Brain microvascular endothelial cell (primary cell): ENCODE results near the gene GALNT14.

Experiments used
- DNase-seq: peaks from one replicate; pipeline ENCODE4 v3.0.0-alpha.2; 2020
- H3K27ac ChIP-seq: fragments of 250-450 bp; sonication (Bioruptor Pico); 2 replicates; pipeline ENCODE4 v1.5.1; 2020; ENCODE audit warnings: mild to moderate bottlenecking, moderate library complexity
- H3K27me3 ChIP-seq: fragments of 250-450 bp; sonication (Bioruptor Pico); replicated peaks from 2 replicates; pipeline ENCODE4 v1.5.1; 2020; ENCODE audit warnings: mild to moderate bottlenecking
- H3K36me3 ChIP-seq: fragments of 250-450 bp; sonication (Bioruptor Pico); replicated peaks from 2 replicates; pipeline ENCODE4 v1.5.1; 2020; ENCODE audit warnings: mild to moderate bottlenecking
- H3K4me3 ChIP-seq: 2 replicates; pipeline ENCODE4 v1.5.1; 2011; ENCODE audit warnings: low read depth, mild to moderate bottlenecking, control low read depth, low read length, moderate library complexity
- CTCF ChIP-seq: IDR thresholded peaks from 2 replicates; pipeline ENCODE4 v1.5.1; 2011; ENCODE audit warnings: low read depth, mild to moderate bottlenecking, moderate library complexity, low read length, control low read depth, inconsistent platforms; ENCODE audit errors: missing control alignments
- in situ Hi-C: cut with HindIII; loops from 2 replicates; pipeline ENCODE4 v1.10.0; 2017; ENCODE audit warnings: low sequenced_read_pairs, low pct_ligation_motif_present

Gene GALNT14

GRCh38 chr2:31089645-31090044 is 48.6 kb downstream of the GALNT14 start:
- TF ChIP-seq CTCF: no peak
- H3K27me3 ChIP-seq: no peaks in the 10 kb centered on the region
- in situ Hi-C loops: no loop called here
- H3K36me3 ChIP-seq: no peaks in the 10 kb centered on the region
- no peak overlapping the region for H3K4me3 ChIP-seq
- DNase-seq: no peak
- no peak overlapping the region for H3K27ac ChIP-seq

GRCh38 chr2:31088504-31089195 is 49.6 kb downstream of the GALNT14 start:
- in situ Hi-C loops: no loop called here
- TF ChIP-seq CTCF: no peak
- Histone ChIP-seq H3K27ac (no peak overlapping the region), H3K4me3 (no peak overlapping the region), H3K27me3 (no peaks in the 10 kb centered on the region), H3K36me3 (no peaks in the 10 kb centered on the region)
- DNase-seq: no peak

DNA sequence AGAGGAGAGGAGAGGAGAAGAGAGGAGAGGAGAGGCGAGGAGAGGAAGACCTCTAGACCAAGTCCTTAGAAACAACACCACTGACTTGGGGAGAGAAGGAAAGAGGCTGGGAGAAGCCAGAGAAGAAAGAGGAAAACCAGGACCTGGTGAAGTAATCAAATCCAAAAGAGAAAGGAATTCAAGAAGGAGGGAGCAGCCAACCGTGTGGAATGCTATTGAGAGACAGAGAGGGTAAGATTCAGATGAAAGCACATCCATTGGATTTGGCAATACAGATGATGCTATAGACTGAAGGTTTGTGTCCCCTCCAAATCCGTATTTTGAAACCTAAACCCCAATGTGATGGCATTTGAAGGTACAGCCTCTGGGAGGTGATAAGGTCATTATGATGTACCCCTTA is 50.7 kb downstream of the GALNT14 start:
- no peak for TF ChIP-seq CTCF
- no peaks in the 10 kb centered on the region for H3K36me3 ChIP-seq
- DNase-seq: no peak
- in situ Hi-C loops: no loop called here
- H3K4me3 ChIP-seq: no peak overlapping the region
- H3K27me3 ChIP-seq: no peaks in the 10 kb centered on the region
- H3K27ac ChIP-seq: no peak overlapping the region

GRCh38 chr2:31086590-31086989 is 51.6 kb downstream of the GALNT14 start:
- in situ Hi-C loops: no loop called here
- TF ChIP-seq CTCF: no peak
- DNase-seq: no peak
- Histone ChIP-seq H3K36me3 (no peaks in the 10 kb centered on the region), H3K27me3 (no peaks in the 10 kb centered on the region), H3K27ac (no peak overlapping the region), H3K4me3 (no peak overlapping the region)

- H3K27ac ChIP-seq: no peak overlapping the region
- in situ Hi-C loops: no loop called here
- no peaks in the 10 kb centered on the region for H3K27me3 ChIP-seq
- no peaks in the 10 kb centered on the region for H3K36me3 ChIP-seq
- TF ChIP-seq CTCF: no peak
- no peak for DNase-seq
- no peak overlapping the region for H3K4me3 ChIP-seq
Observed at GRCh38 chr2:31083234-31083993, 54.8 kb downstream of the GALNT14 start.
